ENCODE data around the gene GDF10.

DNA sequence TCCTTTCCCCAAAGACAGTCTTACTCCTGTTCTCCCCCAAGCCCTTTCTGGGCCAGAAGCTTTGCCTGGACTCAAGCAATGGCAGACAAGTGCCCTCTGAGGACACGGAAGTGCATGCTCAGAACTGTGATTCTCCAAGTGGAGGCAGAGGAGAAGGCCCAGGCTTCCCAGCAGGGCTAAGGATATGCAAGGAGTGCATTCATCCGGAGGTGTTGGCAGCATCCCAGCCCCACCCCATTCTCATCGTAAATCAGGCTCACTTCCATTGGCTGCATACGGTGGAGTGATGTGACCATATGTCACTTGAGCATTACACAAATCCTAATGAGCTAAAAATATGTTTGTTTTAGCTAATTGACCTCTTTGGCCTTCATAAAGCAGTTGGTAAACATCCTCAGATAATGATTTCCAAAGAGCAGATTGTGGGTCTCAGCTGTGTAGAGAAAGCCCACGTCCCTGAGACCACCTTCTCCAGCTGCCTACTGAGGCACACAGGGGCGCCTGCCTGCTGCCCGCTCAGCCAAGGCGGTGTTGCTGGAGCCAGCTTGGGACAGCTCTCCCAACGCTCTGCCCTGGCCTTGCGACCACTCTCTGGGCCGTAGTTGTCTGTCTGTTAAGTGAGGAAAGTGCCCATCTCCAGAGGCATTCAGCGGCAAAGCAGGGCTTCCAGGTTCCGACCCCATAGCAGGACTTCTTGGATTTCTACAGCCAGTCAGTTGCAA, 46.7 kb downstream of the GDF10 start:
- TF ChIP-seq EZH2 (IDR thresholded peaks at IDR 0.05; ENCODE audit: low read length) (no peak), CTCF (optimal IDR thresholded peaks at IDR 0.05 in 1 of 3, IDR thresholded peaks at IDR 0.05 in 1 of 3, conservative IDR thresholded peaks at IDR 0.05 in 1 of 3; ENCODE audit: extremely low read depth in 1 of 3, insufficient read depth in 2 of 3, low read length in 3 of 3) (no peak)

Data from keratinocyte (primary cell).